ENCODE data around the gene GTSE1. TPM values are rescaled to one million over a fixed set of nuclear protein-coding genes. Genes with fewer than 3 reads are reported as not detected.

The GTSE1 gene
- polyA plus RNA-seq, 3 donors: 0.04 TPM; not detected in 2

DNA sequence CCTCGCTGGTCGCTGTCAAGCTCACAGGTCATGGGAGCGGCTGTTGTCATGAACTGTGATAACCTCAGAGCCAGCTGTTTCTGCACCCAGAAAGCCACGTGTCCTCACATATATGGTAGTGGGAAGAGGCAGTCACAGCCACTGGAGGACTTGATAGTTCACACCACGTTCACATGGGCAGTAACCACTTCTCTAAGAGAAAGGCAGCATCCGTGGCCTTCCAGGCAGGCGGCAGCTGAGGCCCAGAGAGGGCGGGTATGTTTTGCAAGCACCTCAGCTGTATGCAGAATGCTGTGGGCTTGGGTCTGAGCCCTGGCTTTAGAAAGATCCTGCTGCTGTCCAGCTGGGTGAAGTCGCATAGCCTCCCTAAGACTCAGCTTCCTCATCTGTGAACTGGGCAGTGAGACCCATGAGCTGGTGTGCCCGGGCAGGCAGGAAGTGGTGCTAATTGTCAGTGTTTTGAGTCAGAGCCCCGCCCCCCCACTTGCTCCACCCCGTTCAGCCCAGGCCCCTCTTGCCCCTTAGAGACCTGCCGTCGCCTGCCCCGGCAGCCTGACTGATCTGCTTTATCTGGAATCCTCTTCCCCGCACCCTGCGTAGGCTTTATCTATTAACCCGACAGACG lies 15.6 kb upstream of the GTSE1 start:
- Histone ChIP-seq H3K4me3 (replicated peaks in 1 of 3; ENCODE audit: low read depth in 2 of 3, low read length in 3 of 3) (no peak overlapping the region), H3K27me3 (ENCODE audit: control insufficient read depth in 2 of 2, insufficient read depth in 2 of 2, low read length in 2 of 2) (no peaks in the 10 kb centered on the region), H3K9ac (ENCODE audit: insufficient read depth, low read length, poor library complexity, severe bottlenecking) (no peak overlapping the region), H3K36me3 (replicated peaks in 1 of 2; ENCODE audit: control insufficient read depth in 1 of 2, insufficient read depth in 2 of 2, low read length in 2 of 2) (peaks cover 78 to 98% of the 10 kb centered on the region in 2 donors), H3K79me2 (ENCODE audit: insufficient read depth, low read length) (no peaks in the 10 kb centered on the region), H3K4me2 (replicated peaks; ENCODE audit: extremely low read depth, low read length, poor library complexity, severe bottlenecking) (no peak overlapping the region), H3K4me1 (ENCODE audit: control insufficient read depth in 1 of 2, insufficient read depth in 2 of 2, low read length in 2 of 2) (no peaks in the 10 kb centered on the region), H3K9me3 (replicated peaks in 1 of 2; ENCODE audit: control insufficient read depth in 1 of 2, insufficient read depth in 1 of 2, low read length in 2 of 2) (no peaks in the 10 kb centered on the region), H4K20me1 (ENCODE audit: insufficient read depth, low read length) (no peaks in the 10 kb centered on the region), H3K27ac (ENCODE audit: low read depth in 1 of 2, low read length in 2 of 2) (no peak overlapping the region), H2AFZ (ENCODE audit: insufficient read depth, low read depth, low read length, poor library complexity, severe bottlenecking) (no peak overlapping the region)
- H3K4me1 Mint-ChIP-seq: no peaks in the 10 kb centered on the region
- peak overlapping the region in 2 of 7 donors; percentile 58 to 79 for H3K27ac Mint-ChIP-seq
- H3K27me3 Mint-ChIP-seq (ENCODE audit: low read depth in 3 of 3): no peaks in the 10 kb centered on the region
- peaks cover 0 to 2% (median 0%) of the 10 kb centered on the region in 7 donors for H3K9me3 Mint-ChIP-seq
- 88% methylated on average over 19 of the region's 19 CpGs for WGBS (ENCODE audit: insufficient coverage)
- no peak overlapping the region for H3K4me3 Mint-ChIP-seq
- TF ChIP-seq, protein P1, sequence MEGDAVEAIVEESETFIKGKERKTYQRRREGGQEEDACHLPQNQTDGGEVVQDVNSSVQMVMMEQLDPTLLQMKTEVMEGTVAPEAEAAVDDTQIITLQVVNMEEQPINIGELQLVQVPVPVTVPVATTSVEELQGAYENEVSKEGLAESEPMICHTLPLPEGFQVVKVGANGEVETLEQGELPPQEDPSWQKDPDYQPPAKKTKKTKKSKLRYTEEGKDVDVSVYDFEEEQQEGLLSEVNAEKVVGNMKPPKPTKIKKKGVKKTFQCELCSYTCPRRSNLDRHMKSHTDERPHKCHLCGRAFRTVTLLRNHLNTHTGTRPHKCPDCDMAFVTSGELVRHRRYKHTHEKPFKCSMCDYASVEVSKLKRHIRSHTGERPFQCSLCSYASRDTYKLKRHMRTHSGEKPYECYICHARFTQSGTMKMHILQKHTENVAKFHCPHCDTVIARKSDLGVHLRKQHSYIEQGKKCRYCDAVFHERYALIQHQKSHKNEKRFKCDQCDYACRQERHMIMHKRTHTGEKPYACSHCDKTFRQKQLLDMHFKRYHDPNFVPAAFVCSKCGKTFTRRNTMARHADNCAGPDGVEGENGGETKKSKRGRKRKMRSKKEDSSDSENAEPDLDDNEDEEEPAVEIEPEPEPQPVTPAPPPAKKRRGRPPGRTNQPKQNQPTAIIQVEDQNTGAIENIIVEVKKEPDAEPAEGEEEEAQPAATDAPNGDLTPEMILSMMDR (IDR thresholded peaks at IDR 0.05): no peak
- no peak for DNase-seq
- intact Hi-C loops (cut with micrococcal nuclease): no loop called here
- H3K36me3 Mint-ChIP-seq: peaks cover 80 to 95% of the 10 kb centered on the region in 2 donors

DNA sequence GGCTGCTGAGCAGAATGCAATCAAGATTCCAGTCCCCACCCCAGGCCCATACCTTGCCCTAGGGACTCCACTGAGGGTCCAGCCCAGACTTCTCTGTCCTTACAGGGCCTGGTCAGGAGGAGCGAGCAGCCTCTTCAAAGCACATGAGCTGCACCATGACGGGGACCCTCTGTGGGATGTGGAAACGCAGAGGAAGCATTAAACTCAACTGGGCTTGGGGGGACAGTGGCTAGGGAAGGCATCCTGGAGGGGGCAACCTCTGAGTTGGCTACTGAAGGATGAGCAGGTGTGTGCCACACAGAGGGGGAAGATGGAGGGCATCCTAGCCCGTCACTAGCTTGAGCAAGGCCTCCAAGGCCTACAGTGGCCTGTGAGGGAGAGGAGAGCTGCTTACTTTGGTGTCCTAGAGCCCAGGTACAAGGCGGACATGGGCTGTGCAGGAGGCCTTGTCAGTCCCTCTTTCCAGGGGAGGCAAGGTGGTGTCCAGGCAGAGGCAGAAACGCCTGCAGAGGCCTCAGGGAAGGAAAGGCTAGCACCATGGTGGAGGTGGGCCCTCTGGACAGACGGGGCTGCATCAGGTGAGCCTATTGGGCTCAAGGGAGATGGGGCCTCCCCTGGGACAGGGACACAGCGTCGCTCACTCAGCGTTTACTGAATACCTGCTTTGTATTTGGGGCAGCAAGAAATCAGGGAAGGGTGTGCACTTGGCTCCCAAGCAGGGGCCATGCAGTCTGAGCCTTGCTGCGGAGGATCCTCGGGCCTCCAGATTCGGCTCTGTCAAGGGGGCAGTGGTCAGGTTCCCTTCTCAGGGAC lies 14.6 kb upstream of the GTSE1 start:
- H3K27ac ChIP-seq (ENCODE audit: low read depth in 1 of 2, low read length in 2 of 2): no peak overlapping the region
- H3K4me1 Mint-ChIP-seq: peaks cover 1% of the 10 kb centered on the region
- H3K4me1 ChIP-seq (ENCODE audit: control insufficient read depth in 1 of 2, insufficient read depth in 2 of 2, low read length in 2 of 2): peaks cover under 1 to 2% of the 10 kb centered on the region in 2 donors
- no peak overlapping the region for H3K4me3 Mint-ChIP-seq
- H3K36me3 Mint-ChIP-seq: peaks cover 82 to 98% of the 10 kb centered on the region in 2 donors
- H3K79me2 ChIP-seq (ENCODE audit: insufficient read depth, low read length): no peaks in the 10 kb centered on the region
- intact Hi-C loops (cut with micrococcal nuclease): no loop called here
- no peaks in the 10 kb centered on the region for H3K9me3 ChIP-seq (replicated peaks in 1 of 2; ENCODE audit: control insufficient read depth in 1 of 2, insufficient read depth in 1 of 2, low read length in 2 of 2)
- no peak overlapping the region for H3K9ac ChIP-seq (ENCODE audit: insufficient read depth, low read length, poor library complexity, severe bottlenecking)
- no peaks in the 10 kb centered on the region for H3K27me3 Mint-ChIP-seq (ENCODE audit: low read depth in 3 of 3)
- no peaks in the 10 kb centered on the region for H3K27me3 ChIP-seq (ENCODE audit: control insufficient read depth in 2 of 2, insufficient read depth in 2 of 2, low read length in 2 of 2)
- H3K4me2 ChIP-seq (replicated peaks; ENCODE audit: extremely low read depth, low read length, poor library complexity, severe bottlenecking): no peak overlapping the region
- H3K4me3 ChIP-seq (replicated peaks in 1 of 3; ENCODE audit: low read depth in 2 of 3, low read length in 3 of 3): no peak overlapping the region
- no peaks in the 10 kb centered on the region for H4K20me1 ChIP-seq (ENCODE audit: insufficient read depth, low read length)
- H3K9me3 Mint-ChIP-seq: peaks cover 0 to 2% (median 0%) of the 10 kb centered on the region in 7 donors
- no peak overlapping the region for H2AFZ ChIP-seq (ENCODE audit: insufficient read depth, low read depth, low read length, poor library complexity, severe bottlenecking)
- H3K36me3 ChIP-seq (replicated peaks in 1 of 2; ENCODE audit: control insufficient read depth in 1 of 2, insufficient read depth in 2 of 2, low read length in 2 of 2): peaks cover 77 to 99% of the 10 kb centered on the region in 2 donors
- whole genome bisulfite sequencing (ENCODE audit: insufficient coverage): 100% methylated on average over 9 of the region's 13 CpGs
- DNase-seq: no peak
- peak overlapping the region in 2 of 7 donors; percentile 48 to 61 for H3K27ac Mint-ChIP-seq
- TF ChIP-seq, protein P1 (IDR thresholded peaks at IDR 0.05): no peak
